Umbilical cord (tissue), 2 donors: Measurements from ENCODE around the gene FYTTD1. TPM values are rescaled to one million over a fixed set of nuclear protein-coding genes. Genes with fewer than 3 reads are reported as not detected.

Experiments
- DNase-seq: peaks from one replicate; pipeline ENCODE4 v3.0.0-alpha.2; 2015; ENCODE audit warnings: low spot score
- total RNA-seq: library from RNA; depleted of rRNA; stranded (reverse); fragments of >200 nt; gene quantifications from one replicate; pipeline ENCODE4 v1.2.3, GENCODE V29; 2014; ENCODE audit warnings: low replicate concordance; ENCODE audit not compliant: insufficient read depth

FYTTD1 gene
- total RNA-seq, 1 donor from 2014 or later, result 150 TPM

DNA sequence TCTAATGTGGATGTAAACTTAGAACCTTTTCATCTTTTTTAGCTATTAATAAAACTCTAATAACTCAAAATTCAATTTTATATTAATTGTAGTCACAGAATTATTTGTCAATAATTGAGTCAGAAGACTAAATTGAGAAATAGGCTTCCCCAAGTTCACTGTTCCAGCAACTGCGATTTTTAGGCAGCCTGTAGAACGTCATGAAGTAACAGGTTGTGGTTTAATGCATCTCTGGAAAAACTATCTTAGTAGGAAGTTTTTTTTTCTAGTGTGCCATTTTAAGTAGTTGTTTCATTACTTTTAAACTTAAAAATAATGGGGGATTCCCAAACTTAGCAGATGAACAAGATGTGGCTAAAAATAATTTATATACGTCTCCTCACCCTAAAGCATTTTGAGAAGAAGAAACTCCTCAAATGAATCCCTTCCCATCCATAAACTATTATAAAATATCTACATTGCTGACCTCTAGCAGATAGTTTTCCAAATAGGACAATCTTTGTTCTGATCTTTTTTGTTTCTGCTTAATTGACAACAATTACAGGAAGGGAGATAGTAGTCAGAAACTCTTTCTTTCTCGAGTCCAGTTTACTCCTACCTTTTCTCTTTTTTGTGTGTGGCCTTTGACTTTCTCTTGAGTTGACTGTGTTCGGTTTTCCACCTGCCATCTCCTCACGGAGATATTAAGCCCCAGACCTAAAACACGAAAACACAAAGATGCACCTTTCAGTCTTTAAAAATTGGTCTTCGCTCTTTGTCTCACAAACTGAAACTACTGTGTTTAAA is 84.4 kb downstream of the FYTTD1 start:
- no peak for DNase-seq

DNA sequence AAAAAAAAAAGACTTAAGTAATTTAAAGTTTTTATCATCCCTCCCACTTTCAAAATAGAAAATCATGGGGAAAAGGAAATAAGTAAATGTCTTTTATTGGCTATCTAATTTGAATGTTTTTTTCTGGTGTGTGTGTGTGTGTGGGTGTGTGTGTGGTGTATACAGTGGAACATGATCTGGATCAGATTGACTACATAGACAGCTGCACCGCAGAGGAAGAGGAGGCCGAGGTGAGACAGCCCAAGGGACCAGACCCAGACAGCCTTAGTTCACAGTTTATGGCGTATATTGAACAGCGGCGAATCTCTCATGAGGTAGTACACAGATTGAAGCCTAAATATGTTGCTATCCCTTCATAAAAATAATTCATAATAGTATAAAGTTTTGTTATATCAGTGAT is 85.8 kb downstream of the FYTTD1 start:
- no peak for DNase-seq

DNA sequence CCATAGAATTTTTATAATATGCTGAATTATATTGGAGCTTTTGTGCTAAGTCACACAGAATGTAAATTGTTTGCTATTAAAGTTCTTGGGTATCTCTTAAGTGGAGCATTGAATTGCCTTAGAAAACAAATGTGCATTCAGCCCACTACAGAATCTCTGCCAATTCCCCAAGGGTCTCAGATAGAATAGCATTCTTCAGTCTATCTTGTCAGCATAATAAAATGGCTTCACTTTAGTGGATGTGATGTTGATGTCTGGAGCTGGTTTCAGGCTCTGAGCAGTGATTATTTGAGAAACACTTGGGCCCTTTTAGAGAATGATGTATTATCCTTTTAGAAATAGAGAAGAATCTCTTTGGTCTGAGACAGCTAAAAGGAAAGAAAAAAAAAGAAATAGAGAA is 86.6 kb downstream of the FYTTD1 start:
- no peak for DNase-seq

Other genes starting within 250 kb of the FYTTD1 start
- gene BDH1, start 193.9 kb upstream of the FYTTD1 start, total RNA-seq, result 7.2 TPM
- gene RUBCN, start 13.0 kb upstream of the FYTTD1 start, total RNA-seq, result 12.3 TPM
- gene LRCH3, start 41.4 kb downstream of the FYTTD1 start, total RNA-seq, result 33.7 TPM
- gene RPL35A, start 200.3 kb downstream of the FYTTD1 start, total RNA-seq, result 827 TPM
- gene LMLN, start 210.3 kb downstream of the FYTTD1 start, total RNA-seq, result 27.7 TPM